Mesenchymal stem cell (in vitro differentiated cells and primary cell): Measurements from ENCODE around the gene CLEC18A.
"Not testable (repeated sequence)": the region's sequence is repeated elsewhere in the genome, so short reads cannot be mapped to it uniquely, and the experiment has no call there.

Source experiments
- DNase-seq: peaks from one replicate; pipeline ENCODE4 v3.0.0-alpha.2; 2013
- H2AFZ ChIP-seq: one replicate; pipeline ENCODE4 v1.6.1; 2013; ENCODE audit warnings: low read depth, mild to moderate bottlenecking, control low read depth, inconsistent platforms, low read length, moderate library complexity
- H2AK5ac ChIP-seq: 2 replicates; pipeline ENCODE4 v1.6.1; 2013; ENCODE audit warnings: low read length, moderate library complexity, mild to moderate bottlenecking, inconsistent platforms; ENCODE audit not compliant: severe bottlenecking
- H2BK120ac ChIP-seq: one replicate; pipeline ENCODE4 v1.6.1; 2013; ENCODE audit warnings: low read depth, mild to moderate bottlenecking, inconsistent platforms, low read length, moderate library complexity
- H2BK12ac ChIP-seq, 2 experiments: one replicate each; pipeline ENCODE4 v1.6.1; 2013; ENCODE audit warnings: inconsistent platforms in 2 of 2, low read length in 2 of 2, mild to moderate bottlenecking in 2 of 2, moderate library complexity in 2 of 2, control low read depth in 1 of 2
- H2BK15ac ChIP-seq: one replicate; pipeline ENCODE4 v1.6.1; 2013; ENCODE audit warnings: mild to moderate bottlenecking, low read depth, inconsistent platforms; ENCODE audit not compliant: poor library complexity, severe bottlenecking
- H2BK5ac ChIP-seq: 2 replicates; pipeline ENCODE4 v1.6.1; 2013; ENCODE audit warnings: low read depth, mild to moderate bottlenecking, low read length, control low read depth, inconsistent platforms; ENCODE audit not compliant: poor library complexity, severe bottlenecking
- H3K14ac ChIP-seq, 2 experiments: one replicate each; pipeline ENCODE4 v1.6.1; 2013; ENCODE audit warnings: inconsistent platforms in 2 of 2, low read length in 2 of 2, control low read depth in 1 of 2, mild to moderate bottlenecking in 1 of 2, moderate library complexity in 1 of 2
- H3K18ac ChIP-seq, 2 experiments: one replicate each; pipeline ENCODE4 v1.6.1; 2013; ENCODE audit warnings: inconsistent platforms in 2 of 2, low read length in 2 of 2, control low read depth in 1 of 2, low read depth in 1 of 2, mild to moderate bottlenecking in 1 of 2
- H3K23ac ChIP-seq, 2 experiments: one replicate each; pipeline ENCODE4 v1.6.1; 2013; ENCODE audit warnings: inconsistent platforms in 2 of 2, low read length in 2 of 2, mild to moderate bottlenecking in 2 of 2, moderate library complexity in 2 of 2, control low read depth in 1 of 2
- H3K27ac ChIP-seq: 2 replicates; pipeline ENCODE4 v1.5.1; 2013; ENCODE audit warnings: mild to moderate bottlenecking, moderate library complexity, low read length, control low read depth, inconsistent platforms; ENCODE audit not compliant: poor library complexity, severe bottlenecking
- H3K27me3 ChIP-seq, 2 experiments: 2 replicates each; pipeline versions ENCODE4 v1.6.1 to v1.7.0; 2013; ENCODE audit warnings: low read length in 2 of 2, mild to moderate bottlenecking in 2 of 2, moderate library complexity in 2 of 2, control low read depth in 1 of 2, inconsistent platforms in 1 of 2; ENCODE audit not compliant: control insufficient read depth in 1 of 2, insufficient read depth in 1 of 2
- H3K36me3 ChIP-seq, 2 experiments: 2 replicates each; pipeline versions ENCODE4 v1.6.1 to v1.7.0; 2013; ENCODE audit warnings: low read length in 2 of 2, control low read depth in 1 of 2, inconsistent platforms in 1 of 2, low read depth in 1 of 2, mild to moderate bottlenecking in 1 of 2; ENCODE audit not compliant: insufficient read depth in 2 of 2, control insufficient read depth in 1 of 2
- H3K4ac ChIP-seq, 2 experiments: one replicate each; pipeline ENCODE4 v1.6.1; 2013; ENCODE audit warnings: inconsistent platforms in 2 of 2, low read length in 2 of 2, mild to moderate bottlenecking in 2 of 2, moderate library complexity in 2 of 2, control low read depth in 1 of 2, low read depth in 1 of 2
- H3K4me1 ChIP-seq: 2 replicates; pipeline ENCODE4 v1.6.1; 2013; ENCODE audit warnings: low read depth, low read length, control low read depth; ENCODE audit not compliant: control insufficient read depth, insufficient read depth
- H3K4me2 ChIP-seq: 2 replicates; pipeline ENCODE4 v1.6.1; 2013; ENCODE audit warnings: low read length, mild to moderate bottlenecking, inconsistent platforms; ENCODE audit not compliant: poor library complexity, severe bottlenecking
- H3K4me3 ChIP-seq, 2 experiments: 2 replicates each; pipeline versions ENCODE4 v1.5.1 to v1.7.0; 2013; ENCODE audit warnings: low read length in 2 of 2, mild to moderate bottlenecking in 2 of 2, control low read depth in 1 of 2, low read depth in 1 of 2; ENCODE audit not compliant: insufficient read depth in 1 of 2
- H3K79me1 ChIP-seq: replicated peaks from 2 replicates; pipeline ENCODE4 v1.6.1; 2013; ENCODE audit warnings: mild to moderate bottlenecking, control low read depth, low read length, inconsistent platforms; ENCODE audit not compliant: poor library complexity, severe bottlenecking
- H3K9ac ChIP-seq: 2 replicates; pipeline ENCODE4 v1.7.0; 2013; ENCODE audit warnings: mild to moderate bottlenecking, low read length, moderate library complexity
- H3K9me3 ChIP-seq: 2 replicates; pipeline ENCODE4 v1.7.0; 2013; ENCODE audit warnings: mild to moderate bottlenecking, low read length; ENCODE audit not compliant: control insufficient read depth
- H4K8ac ChIP-seq: one replicate; pipeline ENCODE4 v1.6.1; 2013; ENCODE audit warnings: inconsistent platforms, mild to moderate bottlenecking, low read length, moderate library complexity
- H4K91ac ChIP-seq: one replicate; pipeline ENCODE4 v1.6.1; 2013; ENCODE audit warnings: mild to moderate bottlenecking, low read length, inconsistent platforms
- WGBS: methylation state at CpG from one replicate; pipeline ENCODE4 v1.1.7; 2013; ENCODE audit warnings: mixed read lengths; 5-methylcytosine and 5-hydroxymethylcytosine counted together

CLEC18A gene

DNA sequence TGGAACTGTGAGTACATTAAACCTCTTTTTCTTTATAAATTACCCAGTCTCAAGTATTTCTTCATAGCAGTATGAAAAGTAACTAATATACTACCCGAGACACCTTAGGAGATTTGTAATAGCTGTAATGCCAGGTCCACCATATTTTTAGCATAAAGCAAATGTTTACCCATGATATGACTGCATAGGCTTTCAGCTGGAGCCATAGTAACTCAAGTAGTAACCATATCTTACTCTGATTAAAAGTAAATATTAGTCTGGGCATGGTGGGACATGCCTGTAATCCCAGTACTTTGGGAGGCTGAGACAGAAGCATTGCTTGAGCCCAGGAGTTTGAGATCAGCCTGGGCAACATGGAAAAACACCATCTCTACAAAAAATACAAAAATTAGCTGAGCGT is 52.4 kb downstream of the CLEC18A start:
- not testable (repeated sequence) for H2BK12ac ChIP-seq, H3K27me3 ChIP-seq, H3K18ac ChIP-seq, H3K4me1 ChIP-seq, DNase-seq, H2AK5ac ChIP-seq, H3K27ac ChIP-seq, H2AFZ ChIP-seq, H3K4me3 ChIP-seq, H2BK5ac ChIP-seq, H2BK15ac ChIP-seq, H3K9me3 ChIP-seq, H3K4ac ChIP-seq, H3K9ac ChIP-seq, H3K4me2 ChIP-seq, H4K91ac ChIP-seq, H3K79me1 ChIP-seq, H2BK120ac ChIP-seq, H3K23ac ChIP-seq, H4K8ac ChIP-seq, H3K14ac ChIP-seq
- WGBS = 100% methylated on average over 1 of the region's 2 CpGs
- peaks cover 13 to 15% of the 10 kb centered on the region in 2 experiments for H3K36me3 ChIP-seq

DNA sequence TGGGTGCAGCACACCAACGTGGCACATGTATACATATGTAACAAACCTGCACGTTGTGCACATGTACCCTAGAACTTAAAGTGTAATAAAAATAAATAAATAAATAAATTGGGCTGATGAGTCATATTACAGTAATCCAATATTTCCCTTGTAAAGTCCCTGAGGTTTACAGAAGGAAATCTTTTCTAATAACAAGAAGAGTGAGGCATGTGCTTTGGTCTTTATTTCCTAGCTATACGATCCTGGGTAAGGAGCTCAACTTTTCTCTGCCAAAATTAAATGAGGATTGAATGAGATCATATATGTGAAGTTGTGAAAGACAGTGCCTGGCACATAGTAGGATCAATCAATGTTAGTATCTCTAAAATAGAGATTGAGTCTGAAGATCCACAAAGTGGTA is 57.5 kb downstream of the CLEC18A start:
- not testable (repeated sequence) for H3K27ac ChIP-seq, H3K4me2 ChIP-seq, H2BK12ac ChIP-seq, H2AK5ac ChIP-seq, H3K9me3 ChIP-seq, H2BK5ac ChIP-seq, H3K23ac ChIP-seq, H2AFZ ChIP-seq, DNase-seq, H3K18ac ChIP-seq, H3K4me1 ChIP-seq, H2BK15ac ChIP-seq, H2BK120ac ChIP-seq, H3K79me1 ChIP-seq, H3K4me3 ChIP-seq, H3K14ac ChIP-seq, H3K27me3 ChIP-seq, H4K8ac ChIP-seq, H3K9ac ChIP-seq, H3K4ac ChIP-seq, H4K91ac ChIP-seq
- 67% methylated on average over 1 of the region's 3 CpGs for WGBS
- peaks cover 22 to 30% of the 10 kb centered on the region in 2 experiments for H3K36me3 ChIP-seq

DNA sequence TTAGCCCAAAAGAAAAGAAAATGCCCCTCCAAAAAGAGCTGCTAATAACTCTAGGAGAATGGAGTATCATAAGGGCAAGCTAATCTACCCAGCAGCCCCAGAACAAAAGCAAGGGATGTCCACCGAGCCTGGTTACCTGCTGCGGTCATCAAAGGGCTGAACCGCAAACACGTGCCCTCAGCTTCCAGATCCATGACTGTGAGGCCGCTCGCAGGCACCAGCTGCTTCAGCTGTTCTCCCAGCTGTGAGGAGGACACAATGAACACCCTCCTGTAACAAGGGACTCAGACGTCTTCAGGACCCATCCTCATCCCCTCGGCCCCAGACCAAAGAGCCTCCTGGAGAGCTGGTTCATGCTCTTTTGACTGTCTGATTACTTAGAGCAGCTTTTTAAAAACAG is 59.5 kb downstream of the CLEC18A start:
- H3K79me1 ChIP-seq, H2BK5ac ChIP-seq, H3K23ac ChIP-seq, H3K4ac ChIP-seq, H2AK5ac ChIP-seq, H3K4me1 ChIP-seq, H3K27me3 ChIP-seq, H3K9me3 ChIP-seq, H3K4me2 ChIP-seq, H3K27ac ChIP-seq, H3K14ac ChIP-seq, DNase-seq, H3K9ac ChIP-seq, H4K8ac ChIP-seq, H4K91ac ChIP-seq, H3K4me3 ChIP-seq, H2BK120ac ChIP-seq, H2AFZ ChIP-seq, H2BK15ac ChIP-seq, H2BK12ac ChIP-seq: not testable (repeated sequence)
- peaks cover 23 to 30% of the 10 kb centered on the region in 2 experiments for H3K36me3 ChIP-seq
- H3K18ac ChIP-seq = peak overlapping the region in 1 of 2 experiments; percentile 12
- WGBS = 98% methylated on average over 6 of the region's 8 CpGs

DNA sequence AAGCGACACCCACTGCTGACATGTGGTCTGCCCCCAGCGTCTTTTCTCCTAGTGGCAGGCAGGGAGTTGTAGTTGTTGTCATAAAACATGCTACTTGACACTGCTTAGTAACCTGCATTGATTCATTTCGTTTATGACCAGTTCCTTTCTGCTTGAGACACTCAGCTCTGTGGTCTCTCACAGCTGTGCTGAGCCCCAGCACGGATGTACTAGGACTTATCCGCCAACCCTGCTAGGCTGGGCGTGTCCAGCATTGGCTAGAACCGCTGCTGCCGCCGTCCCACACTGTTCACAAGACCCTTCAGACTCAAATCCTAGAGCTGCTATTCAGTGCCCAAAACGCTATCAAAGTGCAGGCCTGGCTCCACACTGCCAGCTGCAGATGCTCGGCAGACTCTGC is 60.0 kb downstream of the CLEC18A start:
- not testable (repeated sequence) for H3K18ac ChIP-seq, H2AFZ ChIP-seq, H4K91ac ChIP-seq, H3K4me3 ChIP-seq, H3K14ac ChIP-seq, H3K4ac ChIP-seq, H2BK15ac ChIP-seq, H2BK5ac ChIP-seq, H3K27me3 ChIP-seq, H3K27ac ChIP-seq, H3K23ac ChIP-seq, H3K4me2 ChIP-seq, H2AK5ac ChIP-seq, H3K4me1 ChIP-seq, H4K8ac ChIP-seq, H3K9ac ChIP-seq, H2BK120ac ChIP-seq, H3K79me1 ChIP-seq, H2BK12ac ChIP-seq, H3K9me3 ChIP-seq
- WGBS = 73% methylated on average over 7 of the region's 11 CpGs
- H3K36me3 ChIP-seq = peaks cover 24 to 30% of the 10 kb centered on the region in 2 experiments
- DNase-seq = peak; percentile 20
